Measurements from ENCODE around the gene LYST. TPM values are rescaled to one million over a fixed set of nuclear protein-coding genes. Genes with fewer than 3 reads are reported as not detected.
"Not testable (repeated sequence)": the region's sequence is repeated elsewhere in the genome, so short reads cannot be mapped to it uniquely, and the experiment has no call there.

LYST gene
- total RNA-seq, 8 experiments from 2014 or later, result 9.1 to 28.5 (median 17.4) TPM

GRCh38 chr1:235754186-235754585 lies 112.5 kb downstream of the LYST start:
- H3K27ac ChIP-seq; H3K4me1 ChIP-seq (replicated peaks in 1 of 2); H3K4me3 ChIP-seq; in situ Hi-C loops (cut with MboI; ENCODE audit: low pct_unique_long_range_greater_than_20kb in 2 of 9, low sequenced_read_pairs in 9 of 9, unreplicated experiment in 9 of 9); ATAC-seq (replicated peaks in 6 of 8): not testable (repeated sequence)
- 75 to 100% (median 95%) methylated on average over 1 to 3 of the region's 3 CpGs for WGBS, 10 experiments

GRCh38 chr1:235749755-235750300 lies 116.9 kb downstream of the LYST start:
- no peak overlapping the region for H3K27ac ChIP-seq
- in situ Hi-C loops (cut with MboI; ENCODE audit: low pct_unique_long_range_greater_than_20kb in 2 of 9, low sequenced_read_pairs in 9 of 9, unreplicated experiment in 9 of 9), result no loop called here
- no peak for ATAC-seq (replicated peaks in 6 of 8)
- no peak overlapping the region for H3K4me3 ChIP-seq
- no peaks in the 10 kb centered on the region for H3K4me1 ChIP-seq (replicated peaks in 1 of 2)
- WGBS, 10 experiments, result 44 to 100% (median 84%) methylated on average over 1 of the region's 1 CpG

- WGBS, 10 experiments, result 60 to 100% (median 89%) methylated on average over 1 to 2 of the region's 2 CpGs; no CpG with 5 or more reads in 3 of the 10 experiments
- no peak for ATAC-seq (replicated peaks in 6 of 8)
- no peak overlapping the region for H3K27ac ChIP-seq
- H3K4me1 ChIP-seq (replicated peaks in 1 of 2), result no peaks in the 10 kb centered on the region
- H3K4me3 ChIP-seq, result no peak overlapping the region
- in situ Hi-C loops (cut with MboI; ENCODE audit: low pct_unique_long_range_greater_than_20kb in 2 of 9, low sequenced_read_pairs in 9 of 9, unreplicated experiment in 9 of 9), result no loop called here
Measured at GRCh38 chr1:235748747-235749146, 118.0 kb downstream of the LYST start.

GRCh38 chr1:235746245-235746644 lies 120.5 kb downstream of the LYST start:
- H3K27ac ChIP-seq, result no peak overlapping the region
- H3K4me1 ChIP-seq (replicated peaks in 1 of 2), result no peaks in the 10 kb centered on the region
- no peak for ATAC-seq (replicated peaks in 6 of 8)
- no peak overlapping the region for H3K4me3 ChIP-seq
- in situ Hi-C loops (cut with MboI; ENCODE audit: low pct_unique_long_range_greater_than_20kb in 2 of 9, low sequenced_read_pairs in 9 of 9, unreplicated experiment in 9 of 9), result no loop called here
- WGBS, 10 experiments, result 80 to 100% (median 93%) methylated on average over 1 to 6 of the region's 6 CpGs; no CpG with 5 or more reads in 1 of the 10 experiments

GRCh38 chr1:235745503-235746136 lies 121.1 kb downstream of the LYST start:
- 58 to 98% (median 90%) methylated on average over 2 to 4 of the region's 4 CpGs for WGBS, 10 experiments
- H3K27ac ChIP-seq, result no peak overlapping the region
- no peak for ATAC-seq (replicated peaks in 6 of 8)
- no peaks in the 10 kb centered on the region for H3K4me1 ChIP-seq (replicated peaks in 1 of 2)
- no peak overlapping the region for H3K4me3 ChIP-seq
- in situ Hi-C loops (cut with MboI; ENCODE audit: low pct_unique_long_range_greater_than_20kb in 2 of 9, low sequenced_read_pairs in 9 of 9, unreplicated experiment in 9 of 9), result no loop called here

GRCh38 chr1:235742914-235743599 lies 123.6 kb downstream of the LYST start:
- no peak for ATAC-seq (replicated peaks in 6 of 8)
- WGBS, 10 experiments, result 86 to 100% (median 90%) methylated on average over 1 to 5 of the region's 5 CpGs
- Histone ChIP-seq H3K4me1 (replicated peaks in 1 of 2) (no peaks in the 10 kb centered on the region), H3K27ac (no peak overlapping the region), H3K4me3 (no peak overlapping the region)
- in situ Hi-C loops (cut with MboI; ENCODE audit: low pct_unique_long_range_greater_than_20kb in 2 of 9, low sequenced_read_pairs in 9 of 9, unreplicated experiment in 9 of 9), result no loop called here

- Histone ChIP-seq H3K4me1 (replicated peaks in 1 of 2) (no peaks in the 10 kb centered on the region), H3K4me3 (no peak overlapping the region), H3K27ac (no peak overlapping the region)
- 19 to 96% (median 84%) methylated on average over 3 to 5 of the region's 5 CpGs for WGBS, 10 experiments
- in situ Hi-C loops (cut with MboI; ENCODE audit: low pct_unique_long_range_greater_than_20kb in 2 of 9, low sequenced_read_pairs in 9 of 9, unreplicated experiment in 9 of 9), result no loop called here
- peak in 1 of 8 experiments; percentile 48 for ATAC-seq (replicated peaks in 6 of 8)
Measured at GRCh38 chr1:235741294-235741693, 125.4 kb downstream of the LYST start.

GRCh38 chr1:235739631-235740030 lies 127.1 kb downstream of the LYST start:
- H3K4me1 ChIP-seq (replicated peaks in 1 of 2), result no peaks in the 10 kb centered on the region
- no peak for ATAC-seq (replicated peaks in 6 of 8)
- no peak overlapping the region for H3K4me3 ChIP-seq
- H3K27ac ChIP-seq, result no peak overlapping the region
- in situ Hi-C loops (cut with MboI; ENCODE audit: low pct_unique_long_range_greater_than_20kb in 2 of 9, low sequenced_read_pairs in 9 of 9, unreplicated experiment in 9 of 9), result no loop called here
- WGBS, 10 experiments, result 80 to 97% (median 92%) methylated on average over 1 to 6 of the region's 6 CpGs

- no peak overlapping the region for H3K27ac ChIP-seq
- WGBS, 10 experiments, result 0 to 100% (median 78%) methylated on average over 1 of the region's 1 CpG; no CpG with 5 or more reads in 2 of the 10 experiments
- in situ Hi-C loops (cut with MboI; ENCODE audit: low pct_unique_long_range_greater_than_20kb in 2 of 9, low sequenced_read_pairs in 9 of 9, unreplicated experiment in 9 of 9), result no loop called here
- H3K4me1 ChIP-seq (replicated peaks in 1 of 2), result no peaks in the 10 kb centered on the region
- no peak for ATAC-seq (replicated peaks in 6 of 8)
- no peak overlapping the region for H3K4me3 ChIP-seq
Measured at GRCh38 chr1:235739124-235739523, 127.6 kb downstream of the LYST start.

GRCh38 chr1:235737751-235738150 lies 129.0 kb downstream of the LYST start:
- H3K27ac ChIP-seq, result no peak overlapping the region
- no peak for ATAC-seq (replicated peaks in 6 of 8)
- no peak overlapping the region for H3K4me3 ChIP-seq
- H3K4me1 ChIP-seq (replicated peaks in 1 of 2), result no peaks in the 10 kb centered on the region
- in situ Hi-C loops (cut with MboI; ENCODE audit: low pct_unique_long_range_greater_than_20kb in 2 of 9, low sequenced_read_pairs in 9 of 9, unreplicated experiment in 9 of 9), result no loop called here
- WGBS, 10 experiments, result 80 to 98% (median 93%) methylated on average over 1 to 13 of the region's 13 CpGs; no CpG with 5 or more reads in 1 of the 10 experiments

- no peak overlapping the region for H3K4me3 ChIP-seq
- in situ Hi-C loops (cut with MboI; ENCODE audit: low pct_unique_long_range_greater_than_20kb in 2 of 9, low sequenced_read_pairs in 9 of 9, unreplicated experiment in 9 of 9), result no loop called here
- H3K4me1 ChIP-seq (replicated peaks in 1 of 2), result no peaks in the 10 kb centered on the region
- no peak for ATAC-seq (replicated peaks in 6 of 8)
- H3K27ac ChIP-seq, result no peak overlapping the region
Measured at GRCh38 chr1:235736263-235736662, 130.4 kb downstream of the LYST start.

GRCh38 chr1:235735621-235736020 lies 131.1 kb downstream of the LYST start:
- 6 to 97% (median 84%) methylated on average over 1 to 2 of the region's 2 CpGs for WGBS, 10 experiments
- in situ Hi-C loops (cut with MboI; ENCODE audit: low pct_unique_long_range_greater_than_20kb in 2 of 9, low sequenced_read_pairs in 9 of 9, unreplicated experiment in 9 of 9), result no loop called here
- Histone ChIP-seq H3K27ac (no peak overlapping the region), H3K4me1 (replicated peaks in 1 of 2) (no peaks in the 10 kb centered on the region), H3K4me3 (no peak overlapping the region)
- ATAC-seq (replicated peaks in 6 of 8), result peak in 2 of 8 experiments; percentile 39 to 44

- ATAC-seq (replicated peaks in 6 of 8), result peak in 1 of 8 experiments; percentile 25
- Histone ChIP-seq H3K27ac (no peak overlapping the region), H3K4me3 (no peak overlapping the region), H3K4me1 (replicated peaks in 1 of 2) (no peaks in the 10 kb centered on the region)
- in situ Hi-C loops (cut with MboI; ENCODE audit: low pct_unique_long_range_greater_than_20kb in 2 of 9, low sequenced_read_pairs in 9 of 9, unreplicated experiment in 9 of 9), result no loop called here
Measured at GRCh38 chr1:235734335-235734734, 132.4 kb downstream of the LYST start.

- WGBS, 10 experiments, result 50 to 100% (median 90%) methylated on average over 1 of the region's 1 CpG
- ATAC-seq (replicated peaks in 6 of 8), result no peak
Measured at GRCh38 chr1:235730007-235730406, 136.7 kb downstream of the LYST start.

More at GRCh38 chr1:235730007-235730406, 136.7 kb downstream of the LYST start:
- H3K27ac ChIP-seq, result no peak overlapping the region
- H3K4me1 ChIP-seq (replicated peaks in 1 of 2), result no peaks in the 10 kb centered on the region
- H3K4me3 ChIP-seq, result no peak overlapping the region
- in situ Hi-C loops (cut with MboI; ENCODE audit: low pct_unique_long_range_greater_than_20kb in 2 of 9, low sequenced_read_pairs in 9 of 9, unreplicated experiment in 9 of 9), result no loop called here
